ENCODE measurements around the gene VPS4A. TPM values are rescaled to one million over a fixed set of nuclear protein-coding genes. Genes with fewer than 3 reads are reported as not detected.

VPS4A gene
- total and polyA plus RNA-seq, 2 of the 8 experiments (the other 6 are each of a cell fraction or from before 2014, with no cell fraction given): 14.1 to 24.1 TPM

DNA sequence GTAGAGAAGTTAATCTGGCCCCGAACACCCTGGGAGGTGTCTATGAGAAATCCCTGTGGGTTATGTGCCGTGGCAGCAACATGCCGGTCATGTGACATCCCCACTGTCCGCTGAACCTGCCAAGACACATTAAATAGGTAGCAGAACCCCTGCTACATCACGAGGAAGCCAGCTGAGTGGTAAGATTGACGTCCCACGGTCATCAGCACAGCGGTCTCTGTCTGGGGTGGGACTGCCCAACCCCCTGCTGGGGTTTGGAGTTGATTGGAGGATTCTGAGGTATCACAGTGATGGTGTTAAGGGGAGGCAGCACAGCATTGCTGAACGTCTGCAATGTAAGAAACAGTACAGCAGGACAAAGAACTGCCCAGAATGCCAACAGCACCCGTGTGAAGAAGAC is 38.4 kb downstream of the VPS4A start (continued):
- TF ChIP-seq, protein P1, sequence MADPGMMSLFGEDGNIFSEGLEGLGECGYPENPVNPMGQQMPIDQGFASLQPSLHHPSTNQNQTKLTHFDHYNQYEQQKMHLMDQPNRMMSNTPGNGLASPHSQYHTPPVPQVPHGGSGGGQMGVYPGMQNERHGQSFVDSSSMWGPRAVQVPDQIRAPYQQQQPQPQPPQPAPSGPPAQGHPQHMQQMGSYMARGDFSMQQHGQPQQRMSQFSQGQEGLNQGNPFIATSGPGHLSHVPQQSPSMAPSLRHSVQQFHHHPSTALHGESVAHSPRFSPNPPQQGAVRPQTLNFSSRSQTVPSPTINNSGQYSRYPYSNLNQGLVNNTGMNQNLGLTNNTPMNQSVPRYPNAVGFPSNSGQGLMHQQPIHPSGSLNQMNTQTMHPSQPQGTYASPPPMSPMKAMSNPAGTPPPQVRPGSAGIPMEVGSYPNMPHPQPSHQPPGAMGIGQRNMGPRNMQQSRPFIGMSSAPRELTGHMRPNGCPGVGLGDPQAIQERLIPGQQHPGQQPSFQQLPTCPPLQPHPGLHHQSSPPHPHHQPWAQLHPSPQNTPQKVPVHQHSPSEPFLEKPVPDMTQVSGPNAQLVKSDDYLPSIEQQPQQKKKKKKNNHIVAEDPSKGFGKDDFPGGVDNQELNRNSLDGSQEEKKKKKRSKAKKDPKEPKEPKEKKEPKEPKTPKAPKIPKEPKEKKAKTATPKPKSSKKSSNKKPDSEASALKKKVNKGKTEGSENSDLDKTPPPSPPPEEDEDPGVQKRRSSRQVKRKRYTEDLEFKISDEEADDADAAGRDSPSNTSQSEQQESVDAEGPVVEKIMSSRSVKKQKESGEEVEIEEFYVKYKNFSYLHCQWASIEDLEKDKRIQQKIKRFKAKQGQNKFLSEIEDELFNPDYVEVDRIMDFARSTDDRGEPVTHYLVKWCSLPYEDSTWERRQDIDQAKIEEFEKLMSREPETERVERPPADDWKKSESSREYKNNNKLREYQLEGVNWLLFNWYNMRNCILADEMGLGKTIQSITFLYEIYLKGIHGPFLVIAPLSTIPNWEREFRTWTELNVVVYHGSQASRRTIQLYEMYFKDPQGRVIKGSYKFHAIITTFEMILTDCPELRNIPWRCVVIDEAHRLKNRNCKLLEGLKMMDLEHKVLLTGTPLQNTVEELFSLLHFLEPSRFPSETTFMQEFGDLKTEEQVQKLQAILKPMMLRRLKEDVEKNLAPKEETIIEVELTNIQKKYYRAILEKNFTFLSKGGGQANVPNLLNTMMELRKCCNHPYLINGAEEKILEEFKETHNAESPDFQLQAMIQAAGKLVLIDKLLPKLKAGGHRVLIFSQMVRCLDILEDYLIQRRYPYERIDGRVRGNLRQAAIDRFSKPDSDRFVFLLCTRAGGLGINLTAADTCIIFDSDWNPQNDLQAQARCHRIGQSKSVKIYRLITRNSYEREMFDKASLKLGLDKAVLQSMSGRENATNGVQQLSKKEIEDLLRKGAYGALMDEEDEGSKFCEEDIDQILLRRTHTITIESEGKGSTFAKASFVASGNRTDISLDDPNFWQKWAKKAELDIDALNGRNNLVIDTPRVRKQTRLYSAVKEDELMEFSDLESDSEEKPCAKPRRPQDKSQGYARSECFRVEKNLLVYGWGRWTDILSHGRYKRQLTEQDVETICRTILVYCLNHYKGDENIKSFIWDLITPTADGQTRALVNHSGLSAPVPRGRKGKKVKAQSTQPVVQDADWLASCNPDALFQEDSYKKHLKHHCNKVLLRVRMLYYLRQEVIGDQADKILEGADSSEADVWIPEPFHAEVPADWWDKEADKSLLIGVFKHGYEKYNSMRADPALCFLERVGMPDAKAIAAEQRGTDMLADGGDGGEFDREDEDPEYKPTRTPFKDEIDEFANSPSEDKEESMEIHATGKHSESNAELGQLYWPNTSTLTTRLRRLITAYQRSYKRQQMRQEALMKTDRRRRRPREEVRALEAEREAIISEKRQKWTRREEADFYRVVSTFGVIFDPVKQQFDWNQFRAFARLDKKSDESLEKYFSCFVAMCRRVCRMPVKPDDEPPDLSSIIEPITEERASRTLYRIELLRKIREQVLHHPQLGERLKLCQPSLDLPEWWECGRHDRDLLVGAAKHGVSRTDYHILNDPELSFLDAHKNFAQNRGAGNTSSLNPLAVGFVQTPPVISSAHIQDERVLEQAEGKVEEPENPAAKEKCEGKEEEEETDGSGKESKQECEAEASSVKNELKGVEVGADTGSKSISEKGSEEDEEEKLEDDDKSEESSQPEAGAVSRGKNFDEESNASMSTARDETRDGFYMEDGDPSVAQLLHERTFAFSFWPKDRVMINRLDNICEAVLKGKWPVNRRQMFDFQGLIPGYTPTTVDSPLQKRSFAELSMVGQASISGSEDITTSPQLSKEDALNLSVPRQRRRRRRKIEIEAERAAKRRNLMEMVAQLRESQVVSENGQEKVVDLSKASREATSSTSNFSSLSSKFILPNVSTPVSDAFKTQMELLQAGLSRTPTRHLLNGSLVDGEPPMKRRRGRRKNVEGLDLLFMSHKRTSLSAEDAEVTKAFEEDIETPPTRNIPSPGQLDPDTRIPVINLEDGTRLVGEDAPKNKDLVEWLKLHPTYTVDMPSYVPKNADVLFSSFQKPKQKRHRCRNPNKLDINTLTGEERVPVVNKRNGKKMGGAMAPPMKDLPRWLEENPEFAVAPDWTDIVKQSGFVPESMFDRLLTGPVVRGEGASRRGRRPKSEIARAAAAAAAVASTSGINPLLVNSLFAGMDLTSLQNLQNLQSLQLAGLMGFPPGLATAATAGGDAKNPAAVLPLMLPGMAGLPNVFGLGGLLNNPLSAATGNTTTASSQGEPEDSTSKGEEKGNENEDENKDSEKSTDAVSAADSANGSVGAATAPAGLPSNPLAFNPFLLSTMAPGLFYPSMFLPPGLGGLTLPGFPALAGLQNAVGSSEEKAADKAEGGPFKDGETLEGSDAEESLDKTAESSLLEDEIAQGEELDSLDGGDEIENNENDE (IDR thresholded peaks at IDR 0.05; ENCODE audit: insufficient replicate concordance, low read length): no peak

Measured in H1 (cell line).